GM10266 (cell line): ENCODE results near the gene PTCHD4.

Experiments used
- DNase-seq: peaks from one replicate; pipeline ENCODE4 v3.0.0; 2012; ENCODE audit errors: extremely low spot score
- TF ChIP-seq, protein P1 (sequence below): IDR thresholded peaks from 2 replicates; pipeline ENCODE4 v1.5.1; 2012; ENCODE audit warnings: mild to moderate bottlenecking, low read depth; ENCODE audit not compliant: control insufficient read depth, insufficient read depth; ENCODE audit errors: missing control alignments

PTCHD4 gene

DNA sequence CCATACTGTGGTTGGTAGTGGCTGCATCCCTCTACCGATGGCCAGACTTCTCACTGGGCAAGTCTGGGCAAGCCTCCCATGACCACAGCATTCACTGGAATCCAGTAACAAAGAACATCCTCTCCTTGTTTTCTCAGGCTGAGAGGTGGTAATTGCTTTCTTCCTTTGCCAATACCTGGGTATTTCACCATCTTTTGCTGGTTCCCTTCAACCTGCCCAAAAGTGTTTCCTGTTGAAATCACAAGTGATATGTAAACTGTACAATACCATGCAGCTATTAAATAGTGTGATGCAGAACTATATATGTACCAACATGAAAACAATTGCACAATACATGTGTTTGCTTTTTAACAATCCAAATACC is at the start of gene PTCHD4:
Gene PTCHD4, minus strand, starts transcription at position 55 of the 364 bp plus-strand sequence. CDS start 42,240 bp downstream, outside the sequence.
- TF ChIP-seq, protein P1, sequence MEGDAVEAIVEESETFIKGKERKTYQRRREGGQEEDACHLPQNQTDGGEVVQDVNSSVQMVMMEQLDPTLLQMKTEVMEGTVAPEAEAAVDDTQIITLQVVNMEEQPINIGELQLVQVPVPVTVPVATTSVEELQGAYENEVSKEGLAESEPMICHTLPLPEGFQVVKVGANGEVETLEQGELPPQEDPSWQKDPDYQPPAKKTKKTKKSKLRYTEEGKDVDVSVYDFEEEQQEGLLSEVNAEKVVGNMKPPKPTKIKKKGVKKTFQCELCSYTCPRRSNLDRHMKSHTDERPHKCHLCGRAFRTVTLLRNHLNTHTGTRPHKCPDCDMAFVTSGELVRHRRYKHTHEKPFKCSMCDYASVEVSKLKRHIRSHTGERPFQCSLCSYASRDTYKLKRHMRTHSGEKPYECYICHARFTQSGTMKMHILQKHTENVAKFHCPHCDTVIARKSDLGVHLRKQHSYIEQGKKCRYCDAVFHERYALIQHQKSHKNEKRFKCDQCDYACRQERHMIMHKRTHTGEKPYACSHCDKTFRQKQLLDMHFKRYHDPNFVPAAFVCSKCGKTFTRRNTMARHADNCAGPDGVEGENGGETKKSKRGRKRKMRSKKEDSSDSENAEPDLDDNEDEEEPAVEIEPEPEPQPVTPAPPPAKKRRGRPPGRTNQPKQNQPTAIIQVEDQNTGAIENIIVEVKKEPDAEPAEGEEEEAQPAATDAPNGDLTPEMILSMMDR, result no peak
- DNase-seq, result no peak

DNA sequence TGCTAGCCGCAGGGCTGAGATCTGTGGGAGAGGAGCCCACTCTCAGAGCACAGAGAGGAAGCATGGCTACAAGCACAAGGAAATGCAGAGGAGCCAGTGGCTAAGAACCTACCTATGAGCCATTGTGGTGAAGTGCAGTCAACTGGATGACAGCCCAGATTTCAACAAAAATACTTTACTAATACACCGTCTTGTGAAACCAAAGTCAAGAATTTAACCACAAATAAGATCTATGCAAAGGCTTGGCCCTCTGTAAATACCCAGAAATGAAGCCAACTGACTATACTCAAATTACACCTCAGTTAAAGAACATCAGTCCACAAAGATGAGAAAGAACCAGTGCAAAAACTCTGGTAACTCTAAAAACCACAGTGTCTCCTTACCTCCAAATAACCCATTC is 40.1 kb upstream of the PTCHD4 start:
- TF ChIP-seq, protein P1, result no peak
- DNase-seq, result no peak

DNA sequence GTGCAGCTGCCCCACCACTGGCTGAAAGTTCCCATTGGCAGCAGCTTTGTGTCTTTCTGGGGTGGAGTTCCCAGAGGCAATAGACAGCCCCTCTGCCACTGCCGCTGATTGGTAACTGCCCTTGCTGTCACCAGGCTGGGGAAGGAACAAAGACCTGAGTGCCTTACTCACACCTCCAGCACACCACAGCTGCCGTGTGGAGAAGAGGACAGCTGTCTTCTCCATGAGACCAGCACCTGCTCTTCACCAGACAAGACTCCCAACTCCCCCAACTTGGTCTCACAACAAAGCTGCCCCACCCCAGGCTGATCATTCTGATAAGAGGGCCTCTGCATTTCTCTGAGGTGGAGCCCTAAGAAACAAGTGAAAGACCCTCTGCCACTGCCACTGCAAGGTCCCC is 39.7 kb upstream of the PTCHD4 start:
- TF ChIP-seq, protein P1, result no peak
- DNase-seq, result no peak

DNA sequence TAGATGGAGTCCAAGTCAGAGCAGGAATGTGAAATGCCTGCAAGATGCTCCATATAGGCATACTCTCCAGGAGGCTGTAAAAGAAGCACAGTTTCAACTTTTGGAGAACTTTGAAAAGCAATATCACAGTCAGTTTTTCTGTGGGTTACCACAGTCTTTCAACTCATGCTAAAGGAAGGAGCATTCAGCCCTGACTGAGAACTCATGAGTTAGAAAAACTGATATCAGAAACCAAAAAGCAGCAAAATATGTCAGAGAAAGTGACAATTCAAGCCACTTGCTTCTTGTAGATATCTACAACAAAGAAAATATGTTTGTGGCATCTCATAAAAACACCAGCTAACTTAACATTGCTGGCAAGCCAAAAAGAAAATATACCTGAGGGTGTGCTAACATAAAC is 36.1 kb upstream of the PTCHD4 start:
- TF ChIP-seq, protein P1, result no peak
- no peak for DNase-seq

DNA sequence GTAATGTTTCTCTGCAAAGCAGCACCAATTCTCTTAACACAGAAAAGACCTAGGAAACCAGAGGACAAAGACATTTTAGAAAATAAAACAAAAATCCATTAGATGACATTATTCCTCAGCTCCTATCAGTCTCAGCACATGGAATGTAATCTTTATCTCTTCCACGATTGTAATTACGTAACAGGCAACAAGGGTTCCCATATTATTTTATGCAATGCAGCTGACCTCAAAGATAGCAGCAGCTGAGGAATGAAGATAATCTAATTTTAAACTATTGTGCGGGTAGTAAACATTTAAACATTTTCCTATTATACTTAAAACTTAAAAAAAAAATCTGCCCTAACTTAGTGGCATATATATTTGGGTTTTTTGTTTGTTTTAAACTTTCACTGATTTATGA is 33.0 kb upstream of the PTCHD4 start:
- TF ChIP-seq, protein P1, result no peak
- no peak for DNase-seq

DNA sequence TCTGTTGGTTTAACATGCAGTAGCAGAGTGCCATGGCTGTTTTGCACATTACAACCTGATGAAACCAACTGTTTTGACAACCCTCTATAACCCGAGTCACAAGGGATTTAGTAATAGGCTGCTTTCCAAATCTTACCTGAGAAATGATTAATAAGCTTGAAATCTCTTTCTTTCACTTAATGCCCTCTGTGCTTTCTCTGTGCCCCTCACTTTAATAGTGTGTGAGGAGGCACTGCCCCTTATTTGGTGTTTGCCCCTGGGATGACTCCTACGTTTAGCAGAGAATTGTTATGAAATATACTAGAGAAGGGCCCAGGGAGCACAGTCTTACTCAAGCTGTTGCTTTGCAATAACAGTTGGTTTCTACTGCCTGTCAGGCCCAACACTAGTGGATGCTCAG is 31.0 kb upstream of the PTCHD4 start:
- TF ChIP-seq, protein P1, result no peak
- DNase-seq, result no peak

DNA sequence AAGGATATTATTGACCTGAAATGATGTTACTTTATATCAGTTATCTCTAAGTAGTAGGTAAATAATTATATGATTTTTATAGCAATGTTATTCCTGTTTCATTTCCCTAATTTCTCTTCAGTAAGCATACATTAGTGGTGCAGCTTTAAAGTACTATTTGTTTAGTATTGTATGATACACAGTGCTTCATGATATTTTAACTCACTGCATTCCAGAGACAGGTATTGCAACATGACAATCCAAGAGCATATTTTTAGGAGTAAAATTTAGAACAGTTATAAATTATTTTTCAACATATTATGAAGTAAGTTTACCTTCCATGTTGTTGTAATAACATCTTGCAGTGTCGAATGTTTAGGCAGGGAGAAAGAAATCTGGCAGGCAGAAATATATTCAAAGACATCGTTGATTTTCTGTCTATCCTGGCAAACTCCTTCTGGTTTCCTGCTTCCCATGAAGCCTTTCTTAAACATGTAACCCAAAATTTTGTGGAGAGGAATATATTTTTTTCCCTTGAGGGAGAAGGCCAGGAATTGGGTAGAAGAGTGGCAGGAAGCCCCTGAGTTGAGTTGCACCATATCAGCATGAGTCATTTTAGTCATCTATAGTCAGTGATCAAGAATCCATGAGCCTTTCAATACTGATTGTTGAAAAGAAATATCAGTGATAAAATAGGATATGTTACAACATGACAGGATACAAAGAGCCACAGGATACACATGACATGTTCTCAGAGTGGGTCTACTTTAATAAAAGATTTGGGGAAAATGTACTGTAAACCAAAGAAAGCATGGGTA is 29.0 kb upstream of the PTCHD4 start:
- TF ChIP-seq, protein P1, result no peak
- no peak for DNase-seq
